ENCODE measurements around the gene FABP2.

DNA sequence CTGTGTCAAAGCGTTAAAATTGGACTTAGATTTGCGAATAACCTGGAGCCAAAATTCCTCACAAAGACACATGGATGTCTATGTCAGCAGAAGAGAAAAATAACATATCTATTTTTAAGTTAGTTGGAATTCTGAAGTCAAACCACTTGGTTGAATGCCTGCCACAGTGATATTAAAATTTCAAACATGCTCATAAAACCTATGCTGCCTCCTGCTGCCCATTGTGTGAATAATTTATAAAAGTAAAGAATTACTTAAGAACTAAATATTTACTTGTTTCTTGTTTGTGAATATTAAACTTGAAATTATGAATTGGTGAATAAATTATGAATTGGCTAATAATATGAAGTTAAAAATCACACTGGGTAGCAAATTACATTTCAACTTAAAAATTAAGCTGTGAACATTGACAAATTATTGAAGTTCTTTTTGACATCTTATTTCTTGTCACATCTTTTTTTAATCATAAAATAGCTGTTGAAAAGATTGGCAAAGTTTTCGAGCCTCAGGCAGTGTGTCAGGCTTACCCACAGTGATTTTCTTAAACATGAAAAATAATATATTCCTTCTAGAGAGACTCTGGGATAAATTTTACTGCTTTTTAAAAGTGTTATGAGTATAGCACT lies 35.4 kb downstream of the FABP2 start:
- TF ChIP-seq CTCF (IDR thresholded peaks at IDR 0.05; ENCODE audit: insufficient read depth, low read length, poor library complexity, severe bottlenecking) (peak; percentile 41), EZH2phosphoT487 (conservative IDR thresholded peaks at IDR 0.05; ENCODE audit: low read length) (no peak)
